ENCODE results near the gene CACNB2.

Gene CACNB2

GRCh38 chr10:18293536-18294510 is 153.6 kb downstream of the CACNB2 start:
- no peak for DNase-seq (ENCODE audit: low spot score)

GRCh38 chr10:18294633-18295032 is 154.4 kb downstream of the CACNB2 start:
- DNase-seq (ENCODE audit: low spot score), result no peak

GRCh38 chr10:18297659-18298058 is 157.4 kb downstream of the CACNB2 start:
- no peak for DNase-seq (ENCODE audit: low spot score)

- no peak for DNase-seq (ENCODE audit: low spot score)
Observed at GRCh38 chr10:18298256-18298655, 158.0 kb downstream of the CACNB2 start.

GRCh38 chr10:18303851-18304801 is 163.9 kb downstream of the CACNB2 start:
- peak; percentile 29 for DNase-seq (ENCODE audit: low spot score)

GRCh38 chr10:18306031-18306430 is 165.8 kb downstream of the CACNB2 start:
- DNase-seq (ENCODE audit: low spot score), result no peak

GRCh38 chr10:18308600-18308999 is 168.4 kb downstream of the CACNB2 start:
- DNase-seq (ENCODE audit: low spot score), result no peak

GRCh38 chr10:18310761-18311160 is 170.5 kb downstream of the CACNB2 start:
- no peak for DNase-seq (ENCODE audit: low spot score)

- DNase-seq (ENCODE audit: low spot score), result peak; percentile 45
Observed at GRCh38 chr10:18312374-18313139, 172.3 kb downstream of the CACNB2 start.

- no peak for DNase-seq (ENCODE audit: low spot score)
Observed at GRCh38 chr10:18313140-18313530, 172.9 kb downstream of the CACNB2 start.

GRCh38 chr10:18313626-18314025 is 173.4 kb downstream of the CACNB2 start:
- no peak for DNase-seq (ENCODE audit: low spot score)

GRCh38 chr10:18319628-18320027 is 179.4 kb downstream of the CACNB2 start:
- no peak for DNase-seq (ENCODE audit: low spot score)

- no peak for DNase-seq (ENCODE audit: low spot score)
Observed at GRCh38 chr10:18321371-18321770, 181.1 kb downstream of the CACNB2 start.

- no peak for DNase-seq (ENCODE audit: low spot score)
Observed at GRCh38 chr10:18323916-18324315, 183.7 kb downstream of the CACNB2 start.

GRCh38 chr10:18325410-18325809 is 185.2 kb downstream of the CACNB2 start:
- DNase-seq (ENCODE audit: low spot score), result no peak

GRCh38 chr10:18325889-18326531 is 185.8 kb downstream of the CACNB2 start:
- DNase-seq (ENCODE audit: low spot score), result no peak

GRCh38 chr10:18328941-18329340 is 188.7 kb downstream of the CACNB2 start:
- no peak for DNase-seq (ENCODE audit: low spot score)

- DNase-seq (ENCODE audit: low spot score), result no peak
Observed at GRCh38 chr10:18332048-18332447, 191.8 kb downstream of the CACNB2 start.

- DNase-seq (ENCODE audit: low spot score), result no peak
Observed at GRCh38 chr10:18332484-18332883, 192.3 kb downstream of the CACNB2 start.

- DNase-seq (ENCODE audit: low spot score), result no peak
Observed at GRCh38 chr10:18333621-18334020, 193.4 kb downstream of the CACNB2 start.

GRCh38 chr10:18334116-18334867 is 194.1 kb downstream of the CACNB2 start:
- DNase-seq (ENCODE audit: low spot score), result no peak
